NT2/D1 (cell line): ENCODE data around the gene BBS10.
"Not testable (repeated sequence)": the region's sequence is repeated elsewhere in the genome, so short reads cannot be mapped to it uniquely, and the experiment has no call there.

Source experiments
- SUZ12 ChIP-seq: IDR thresholded peaks from 2 replicates; pipeline ENCODE4 v1.6.1; 2011; ENCODE audit not compliant: insufficient read length, insufficient read depth; ENCODE audit errors: extremely low read depth
- YY1 ChIP-seq: IDR thresholded peaks from 2 replicates; pipeline ENCODE4 v1.6.1; 2011; ENCODE audit not compliant: insufficient read length, insufficient read depth

DNA sequence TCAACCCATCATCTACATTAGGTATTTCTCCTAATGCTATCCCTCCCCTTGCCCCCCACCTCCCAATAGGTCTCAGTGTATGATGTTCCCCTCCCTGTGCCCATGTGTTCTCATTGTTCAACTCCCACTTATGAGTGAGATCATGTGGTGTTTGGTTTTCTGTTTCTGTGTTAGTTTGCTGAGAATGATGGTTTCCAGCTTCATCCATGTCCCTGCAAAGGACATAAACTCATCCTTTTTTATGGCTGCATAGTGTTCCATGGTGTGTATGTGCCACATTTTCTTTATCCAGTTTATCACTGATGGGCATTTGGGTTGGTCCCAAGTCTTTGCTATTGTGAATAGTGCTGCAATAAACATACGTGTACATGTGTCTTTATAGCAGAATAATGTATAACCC is 28.7 kb upstream of the BBS10 start:
- TF ChIP-seq YY1, SUZ12: not testable (repeated sequence)
